Activated CD8-positive, alpha-beta memory T cell treated with anti-CD3 and anti-CD28 coated beads, Interleukin-2, amount 50 U/mL, for 1 hour (primary cell): Measurements from ENCODE around the gene TLDC2.
"Not testable (repeated sequence)": the region's sequence is repeated elsewhere in the genome, so short reads cannot be mapped to it uniquely, and the experiment has no call there.

Experiments
- DNase-seq: peaks from one replicate; pipeline ENCODE4 v3.0.0-alpha.2; 2020; ENCODE audit errors: extremely low read depth

Gene TLDC2

GRCh38 chr20:36875702-36876472 lies at the start of gene TLDC2:
TSS of gene TLDC2 (plus strand) at chr20:36876138. CDS start at chr20:36876175, 37 bp downstream.
- no peak for DNase-seq

GRCh38 chr20:36826554-36827244 lies 49.2 kb upstream of the TLDC2 start:
- DNase-seq, result no peak

GRCh38 chr20:36827541-36828279 lies 48.2 kb upstream of the TLDC2 start:
- no peak for DNase-seq

GRCh38 chr20:36830791-36831691 lies 44.9 kb upstream of the TLDC2 start:
- no peak for DNase-seq

- no peak for DNase-seq
These were observed 43.1 kb upstream of the TLDC2 start for GRCh38 chr20:36832791-36833190.

GRCh38 chr20:36833275-36834020 lies 42.5 kb upstream of the TLDC2 start:
- DNase-seq, result no peak

GRCh38 chr20:36835025-36835424 lies 40.9 kb upstream of the TLDC2 start:
- DNase-seq, result no peak

- peak; percentile 43 for DNase-seq
These were observed 40.3 kb upstream of the TLDC2 start for GRCh38 chr20:36835453-36836198.

- no peak for DNase-seq
These were observed 39.2 kb upstream of the TLDC2 start for GRCh38 chr20:36836591-36837269.

- not testable (repeated sequence) for DNase-seq
These were observed 37.6 kb upstream of the TLDC2 start for GRCh38 chr20:36838376-36838775.

- DNase-seq, result no peak
These were observed 36.8 kb upstream of the TLDC2 start for GRCh38 chr20:36839150-36839549.

GRCh38 chr20:36841030-36841429 lies 34.9 kb upstream of the TLDC2 start:
- DNase-seq, result not testable (repeated sequence)

- DNase-seq, result no peak
These were observed 30.5 kb upstream of the TLDC2 start for GRCh38 chr20:36845288-36845971.

GRCh38 chr20:36847009-36847709 lies 28.8 kb upstream of the TLDC2 start:
- DNase-seq, result no peak

GRCh38 chr20:36847710-36848040 lies 28.3 kb upstream of the TLDC2 start:
- no peak for DNase-seq

- DNase-seq, result no peak
These were observed 27.8 kb upstream of the TLDC2 start for GRCh38 chr20:36848078-36848660.

- DNase-seq, result no peak
These were observed 27.3 kb upstream of the TLDC2 start for GRCh38 chr20:36848677-36849076.
